HL-60 (cell line): ENCODE data around the gene ZFAND3.

Experiments used
- CTCF ChIP-seq: IDR thresholded peaks from one replicate; pipeline ENCODE4 v1.5.1; 2011; ENCODE audit warnings: low read length, control low read depth, inconsistent platforms; ENCODE audit not compliant: insufficient read depth
- POLR2AphosphoS5 ChIP-seq: IDR thresholded peaks from 2 replicates; pipeline ENCODE4 v1.6.1; 2012; ENCODE audit warnings: low read depth
- TF ChIP-seq, protein P1 (sequence below): IDR thresholded peaks from 2 replicates; pipeline ENCODE4 v1.6.1; 2012; ENCODE audit warnings: low read depth; ENCODE audit not compliant: insufficient replicate concordance

DNA sequence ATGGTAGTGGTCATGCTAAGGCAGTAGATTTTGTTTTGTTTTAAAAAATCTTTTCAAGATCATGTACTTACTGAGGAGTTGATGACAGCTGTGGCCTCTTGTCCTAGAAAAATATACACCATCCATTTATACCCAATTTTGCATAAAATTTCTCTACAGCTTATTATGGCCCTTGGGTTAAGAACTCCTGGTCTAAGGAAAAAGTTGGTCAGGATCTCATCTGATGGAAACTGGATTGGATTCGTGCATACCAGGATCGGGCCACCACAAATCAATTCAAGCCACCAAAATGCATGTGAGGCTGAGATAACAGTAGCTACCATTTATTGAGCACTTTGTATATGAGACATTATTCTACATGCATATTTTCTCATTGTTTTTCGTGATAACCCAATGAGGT, 244.4 kb downstream of the ZFAND3 start:
- TF ChIP-seq CTCF (no peak), POLR2AphosphoS5 (no peak)
- TF ChIP-seq, protein P1, sequence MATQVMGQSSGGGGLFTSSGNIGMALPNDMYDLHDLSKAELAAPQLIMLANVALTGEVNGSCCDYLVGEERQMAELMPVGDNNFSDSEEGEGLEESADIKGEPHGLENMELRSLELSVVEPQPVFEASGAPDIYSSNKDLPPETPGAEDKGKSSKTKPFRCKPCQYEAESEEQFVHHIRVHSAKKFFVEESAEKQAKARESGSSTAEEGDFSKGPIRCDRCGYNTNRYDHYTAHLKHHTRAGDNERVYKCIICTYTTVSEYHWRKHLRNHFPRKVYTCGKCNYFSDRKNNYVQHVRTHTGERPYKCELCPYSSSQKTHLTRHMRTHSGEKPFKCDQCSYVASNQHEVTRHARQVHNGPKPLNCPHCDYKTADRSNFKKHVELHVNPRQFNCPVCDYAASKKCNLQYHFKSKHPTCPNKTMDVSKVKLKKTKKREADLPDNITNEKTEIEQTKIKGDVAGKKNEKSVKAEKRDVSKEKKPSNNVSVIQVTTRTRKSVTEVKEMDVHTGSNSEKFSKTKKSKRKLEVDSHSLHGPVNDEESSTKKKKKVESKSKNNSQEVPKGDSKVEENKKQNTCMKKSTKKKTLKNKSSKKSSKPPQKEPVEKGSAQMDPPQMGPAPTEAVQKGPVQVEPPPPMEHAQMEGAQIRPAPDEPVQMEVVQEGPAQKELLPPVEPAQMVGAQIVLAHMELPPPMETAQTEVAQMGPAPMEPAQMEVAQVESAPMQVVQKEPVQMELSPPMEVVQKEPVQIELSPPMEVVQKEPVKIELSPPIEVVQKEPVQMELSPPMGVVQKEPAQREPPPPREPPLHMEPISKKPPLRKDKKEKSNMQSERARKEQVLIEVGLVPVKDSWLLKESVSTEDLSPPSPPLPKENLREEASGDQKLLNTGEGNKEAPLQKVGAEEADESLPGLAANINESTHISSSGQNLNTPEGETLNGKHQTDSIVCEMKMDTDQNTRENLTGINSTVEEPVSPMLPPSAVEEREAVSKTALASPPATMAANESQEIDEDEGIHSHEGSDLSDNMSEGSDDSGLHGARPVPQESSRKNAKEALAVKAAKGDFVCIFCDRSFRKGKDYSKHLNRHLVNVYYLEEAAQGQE = no peak
